HS-5 (cell line): ENCODE measurements around the gene RABGAP1L.
"Not testable (repeated sequence)": the region's sequence is repeated elsewhere in the genome, so short reads cannot be mapped to it uniquely, and the experiment has no call there.

ENCODE experiments used
- DNase-seq: peaks from one replicate; pipeline ENCODE4 v3.0.0-alpha.2; 2012; ENCODE audit warnings: low read depth

The RABGAP1L gene

GRCh38 chr1:175044591-175044990 is 885.3 kb downstream of the RABGAP1L start:
- DNase-seq, result not testable (repeated sequence)
